Thyroid gland (tissue), 4 donors: Measurements from ENCODE around the gene PRKCH. TPM values are rescaled to one million over a fixed set of nuclear protein-coding genes. Genes with fewer than 3 reads are reported as not detected.

Experiments
- DNase-seq, 2 donors: peaks; one replicate each; pipeline ENCODE4 v3.0.0-alpha.2; 2019
- H3K27ac ChIP-seq, 3 donors: fragments of 200-600 bp; sonication (generic); 1 replicate in 2 of 3; 2 replicates in 1 of 3; pipeline ENCODE4 v1.5.1; 2016 to 2019; ENCODE audit warnings: mild to moderate bottlenecking in 1 of 3, moderate library complexity in 1 of 3
- H3K27me3 ChIP-seq: fragments of 200-600 bp; sonication (generic); one replicate; pipeline ENCODE4 v1.5.1; 2019
- H3K36me3 ChIP-seq, 2 donors: fragments of 200-600 bp; sonication (generic); one replicate each; pipeline ENCODE4 v1.5.1; 2016 to 2019
- H3K4me1 ChIP-seq, 2 donors: fragments of 200-600 bp; sonication (generic); one replicate each; pipeline ENCODE4 v1.5.1; 2017 to 2019
- H3K4me3 ChIP-seq, 3 donors: fragments of 200-600 bp; sonication (generic); replicated peaks in 1 of 3; 1 replicate in 2 of 3; 2 replicates in 1 of 3; pipeline ENCODE4 v1.5.1; 2016; ENCODE audit warnings: mild to moderate bottlenecking in 1 of 3
- H3K9me3 ChIP-seq: fragments of 200-600 bp; sonication (generic); one replicate; pipeline ENCODE4 v1.5.1; 2017
- POLR2A ChIP-seq, 2 donors: fragments of 450-650 bp; IDR thresholded peaks; one replicate each; pipeline ENCODE4 v1.6.1; 2017; ENCODE audit warnings: antibody characterized with exemption in 2 of 2, mild to moderate bottlenecking in 2 of 2, moderate library complexity in 1 of 2
- WGBS, 2 donors: methylation state at CpG; one replicate each; pipeline ENCODE4 v1.1.5; 2017; 5-methylcytosine and 5-hydroxymethylcytosine counted together
- intact Hi-C: fragments of 100-400 bp; cut with DNase I; formaldehyde crosslinking; loops from one replicate; pipeline ENCODE4 v1.15.1; 2023
- total RNA-seq, 4 donors: library from RNA; depleted of rRNA; stranded (reverse); fragments of >200 nt; gene quantifications; one replicate each; pipeline ENCODE4 v1.2.3, GENCODE V29; 2016
- TF ChIP-seq, protein P1 (sequence below), 6 experiments: fragments of 200-600 bp in 3 of 6; fragments of 450-650 bp in 3 of 6; sonication (generic) in 3 of 6; IDR thresholded peaks; one replicate each; pipeline ENCODE4 v1.5.1; 2016 to 2019; ENCODE audit warnings: antibody characterized with exemption in 6 of 6, mild to moderate bottlenecking in 2 of 6, inconsistent platforms in 1 of 6, moderate library complexity in 1 of 6

The PRKCH gene
- total RNA-seq, 4 donors from 2014 or later = 34.0 to 68.7 (median 49.8) TPM

DNA sequence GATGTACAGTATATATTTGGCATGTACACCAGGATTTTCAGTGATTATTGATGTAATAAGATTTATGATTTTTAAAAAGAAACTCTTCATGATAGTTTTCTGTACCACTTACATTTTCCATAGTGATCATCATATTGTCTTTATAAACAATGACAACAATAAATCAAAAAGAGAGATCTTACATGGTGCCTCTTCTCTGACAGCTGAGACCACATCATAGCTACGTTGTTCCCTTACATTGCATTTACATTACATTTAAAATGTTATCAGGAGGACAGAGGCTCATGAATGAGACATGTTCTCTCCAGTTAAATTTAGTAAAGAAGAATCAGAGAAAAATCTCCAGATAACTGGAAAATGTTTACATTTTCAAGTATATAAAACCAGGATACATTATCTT lies 112.4 kb downstream of the PRKCH start:
- Histone ChIP-seq H3K27me3 (no peaks in the 10 kb centered on the region), H3K9me3 (no peaks in the 10 kb centered on the region), H3K4me3 (no peak overlapping the region), H3K36me3 (no peaks in the 10 kb centered on the region), H3K4me1 (peaks cover 22 to 45% of the 10 kb centered on the region in 2 donors), H3K27ac (no peak overlapping the region)
- TF ChIP-seq, protein P1, sequence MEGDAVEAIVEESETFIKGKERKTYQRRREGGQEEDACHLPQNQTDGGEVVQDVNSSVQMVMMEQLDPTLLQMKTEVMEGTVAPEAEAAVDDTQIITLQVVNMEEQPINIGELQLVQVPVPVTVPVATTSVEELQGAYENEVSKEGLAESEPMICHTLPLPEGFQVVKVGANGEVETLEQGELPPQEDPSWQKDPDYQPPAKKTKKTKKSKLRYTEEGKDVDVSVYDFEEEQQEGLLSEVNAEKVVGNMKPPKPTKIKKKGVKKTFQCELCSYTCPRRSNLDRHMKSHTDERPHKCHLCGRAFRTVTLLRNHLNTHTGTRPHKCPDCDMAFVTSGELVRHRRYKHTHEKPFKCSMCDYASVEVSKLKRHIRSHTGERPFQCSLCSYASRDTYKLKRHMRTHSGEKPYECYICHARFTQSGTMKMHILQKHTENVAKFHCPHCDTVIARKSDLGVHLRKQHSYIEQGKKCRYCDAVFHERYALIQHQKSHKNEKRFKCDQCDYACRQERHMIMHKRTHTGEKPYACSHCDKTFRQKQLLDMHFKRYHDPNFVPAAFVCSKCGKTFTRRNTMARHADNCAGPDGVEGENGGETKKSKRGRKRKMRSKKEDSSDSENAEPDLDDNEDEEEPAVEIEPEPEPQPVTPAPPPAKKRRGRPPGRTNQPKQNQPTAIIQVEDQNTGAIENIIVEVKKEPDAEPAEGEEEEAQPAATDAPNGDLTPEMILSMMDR (IDR thresholded peaks at IDR 0.05) = no peak
- no peak for TF ChIP-seq POLR2A (IDR thresholded peaks at IDR 0.05)
- intact Hi-C loops = no loop called here
- DNase-seq = no peak
- 75 to 76% methylated on average over 1 of the region's 1 CpG for WGBS, 2 donors

DNA sequence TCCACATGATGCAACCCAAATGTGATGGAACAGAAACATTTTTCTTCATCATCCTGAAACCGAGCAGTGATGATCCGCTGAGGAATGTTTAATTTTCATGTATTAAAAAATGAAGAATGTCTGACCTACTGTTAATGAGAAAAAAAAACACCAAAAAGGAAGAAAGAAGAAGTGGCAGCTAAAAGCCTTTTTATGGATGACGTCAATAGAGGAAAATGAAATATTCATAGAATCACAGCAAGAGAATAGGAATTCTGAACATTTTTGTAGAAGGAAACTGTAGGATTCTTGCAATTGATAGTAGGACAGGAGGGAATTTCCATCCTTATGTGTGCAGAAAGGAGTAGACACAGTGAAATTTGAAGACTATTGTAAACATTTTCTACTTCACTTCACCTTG lies 112.9 kb downstream of the PRKCH start:
- H3K36me3 ChIP-seq = no peaks in the 10 kb centered on the region
- no peaks in the 10 kb centered on the region for H3K27me3 ChIP-seq
- intact Hi-C loops = no loop called here
- WGBS, 2 donors = 87 to 88% methylated on average over 3 of the region's 3 CpGs
- H3K4me3 ChIP-seq = no peak overlapping the region
- no peak for DNase-seq
- no peaks in the 10 kb centered on the region for H3K9me3 ChIP-seq
- TF ChIP-seq, protein P1 (IDR thresholded peaks at IDR 0.05) = no peak
- TF ChIP-seq POLR2A (IDR thresholded peaks at IDR 0.05) = no peak
- H3K27ac ChIP-seq = no peak overlapping the region
- peaks cover 24 to 43% of the 10 kb centered on the region in 2 donors for H3K4me1 ChIP-seq

DNA sequence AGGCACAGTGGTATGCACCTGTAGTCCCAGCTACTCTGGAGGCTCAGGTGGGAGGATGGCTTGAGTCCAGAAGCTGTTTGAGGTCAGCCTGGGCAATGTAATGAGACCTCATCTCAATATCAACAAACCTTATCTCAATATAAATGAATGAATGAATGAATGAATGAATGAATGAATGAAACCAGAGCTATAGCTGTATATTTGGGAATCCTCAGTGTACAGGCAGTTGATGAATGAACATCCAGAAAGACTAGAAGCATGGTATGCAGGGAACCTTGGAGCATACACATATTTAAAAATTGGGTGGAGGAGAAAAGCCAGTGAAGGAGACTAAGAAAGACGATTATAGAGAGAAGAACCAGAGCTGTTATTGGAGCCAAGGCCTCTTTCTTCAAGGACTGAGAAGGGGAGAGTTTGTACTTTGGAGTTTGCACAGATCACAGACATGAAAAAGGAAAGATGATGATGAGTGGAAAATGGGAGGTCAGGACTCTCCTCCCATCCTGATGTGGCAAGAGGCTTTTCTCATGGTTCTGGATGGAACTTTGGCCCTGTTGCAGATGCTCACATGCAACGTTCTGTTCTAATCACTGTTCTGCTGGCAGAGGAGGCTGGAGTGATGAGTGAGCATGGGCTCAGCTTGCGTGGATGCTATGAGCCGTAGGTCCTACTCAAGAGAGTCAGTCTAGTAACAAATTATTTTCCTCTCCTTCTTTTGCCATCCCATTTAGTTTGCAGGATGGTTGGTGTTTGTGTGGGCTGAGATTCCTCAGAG lies 114.4 kb downstream of the PRKCH start:
- 68 to 83% methylated on average over 4 of the region's 4 CpGs for WGBS, 2 donors
- no peak for DNase-seq
- Histone ChIP-seq H3K36me3 (no peaks in the 10 kb centered on the region), H3K27ac (no peak overlapping the region), H3K9me3 (no peaks in the 10 kb centered on the region), H3K27me3 (no peaks in the 10 kb centered on the region), H3K4me1 (peaks cover 26 to 48% of the 10 kb centered on the region in 2 donors), H3K4me3 (no peak overlapping the region)
- intact Hi-C loops = no loop called here
- TF ChIP-seq POLR2A (IDR thresholded peaks at IDR 0.05) = no peak
- TF ChIP-seq, protein P1 (IDR thresholded peaks at IDR 0.05) = no peak

DNA sequence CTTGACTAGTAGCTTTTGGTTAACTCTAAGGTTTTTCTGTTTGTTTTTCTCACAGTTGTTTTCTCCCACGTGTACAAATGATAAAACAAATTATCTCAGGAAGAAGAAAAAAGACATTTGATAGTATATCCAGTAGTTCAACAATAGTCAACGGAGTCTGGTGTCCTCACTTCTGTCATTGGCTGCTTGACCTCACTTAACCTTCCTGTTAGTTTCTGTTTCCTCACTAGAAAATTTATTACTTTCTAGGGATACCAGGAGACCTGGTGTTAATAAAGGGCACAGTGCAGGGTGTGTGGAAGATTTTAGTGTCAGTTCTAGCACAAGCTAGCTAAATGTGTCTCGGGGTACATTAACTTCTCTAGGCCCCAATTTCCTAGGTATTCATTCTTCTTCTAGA lies 116.0 kb downstream of the PRKCH start:
- Histone ChIP-seq H3K27me3 (no peaks in the 10 kb centered on the region), H3K4me3 (no peak overlapping the region), H3K27ac (peak overlapping the region; percentile 89 to 94 (median 91)), H3K36me3 (no peaks in the 10 kb centered on the region), H3K4me1 (peaks cover 26 to 50% of the 10 kb centered on the region in 2 donors), H3K9me3 (no peaks in the 10 kb centered on the region)
- TF ChIP-seq, protein P1 (IDR thresholded peaks at IDR 0.05) = no peak
- no peak for TF ChIP-seq POLR2A (IDR thresholded peaks at IDR 0.05)
- no peak for DNase-seq
- 53 to 67% methylated on average over 3 of the region's 3 CpGs for WGBS, 2 donors
- intact Hi-C loops = no loop called here

DNA sequence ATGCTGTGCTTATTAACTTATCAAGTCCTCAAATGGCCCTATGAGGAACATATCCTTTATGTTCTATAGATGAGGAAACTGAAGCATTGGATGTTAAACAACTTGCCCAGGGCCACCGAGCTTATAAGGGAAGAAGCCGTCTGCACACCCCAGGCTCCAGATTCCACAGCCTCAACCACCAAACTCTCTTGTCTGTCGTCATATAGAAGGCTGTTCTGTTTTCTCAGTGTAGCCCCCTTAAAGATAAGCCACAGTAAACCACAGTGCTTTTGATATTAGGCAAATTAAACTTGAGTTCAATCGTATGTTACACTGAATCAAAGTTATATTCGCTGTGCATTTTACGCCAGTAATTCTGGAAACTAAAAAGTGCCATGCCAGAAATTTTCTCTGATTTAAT lies 116.7 kb downstream of the PRKCH start:
- Histone ChIP-seq H3K36me3 (no peaks in the 10 kb centered on the region), H3K27ac (peak overlapping the region; percentile 89 to 94 (median 91)), H3K9me3 (no peaks in the 10 kb centered on the region), H3K4me1 (peaks cover 26 to 48% of the 10 kb centered on the region in 2 donors), H3K4me3 (no peak overlapping the region), H3K27me3 (no peaks in the 10 kb centered on the region)
- WGBS, 2 donors = 82 to 85% methylated on average over 6 of the region's 6 CpGs
- intact Hi-C loops = no loop called here
- no peak for DNase-seq
- TF ChIP-seq, protein P1 (IDR thresholded peaks at IDR 0.05) = no peak
- TF ChIP-seq POLR2A (IDR thresholded peaks at IDR 0.05) = no peak
